Dendritic cell treated with granulocyte-macrophage colony-stimulating factor and Interleukin-4, amounts not matched to agents 40 ng/mL and 50 ng/mL, for 4 days (primary cell): ENCODE results near the gene DOLK.

ENCODE experiments used
- H3K27ac Mint-ChIP-seq: one replicate; pipeline ENCODE4 v1.8.0; 2022; ENCODE audit warnings: mild to moderate bottlenecking, mixed read lengths
- H3K27me3 Mint-ChIP-seq: one replicate; pipeline ENCODE4 v1.8.0; 2022; ENCODE audit warnings: mild to moderate bottlenecking, mixed read lengths
- H3K36me3 Mint-ChIP-seq: one replicate; pipeline ENCODE4 v1.8.0; 2022; ENCODE audit warnings: low read depth, mixed read lengths
- H3K4me1 Mint-ChIP-seq: one replicate; pipeline ENCODE4 v1.8.0; 2022; ENCODE audit warnings: low read depth, mixed read lengths
- H3K4me3 Mint-ChIP-seq: one replicate; pipeline ENCODE4 v1.8.0; 2022; ENCODE audit warnings: mild to moderate bottlenecking, moderate library complexity, mixed read lengths
- H3K9me3 Mint-ChIP-seq: one replicate; pipeline ENCODE4 v1.8.0; 2022; ENCODE audit warnings: mixed read lengths
- intact Hi-C: fragments of 100-400 bp; cut with micrococcal nuclease; formaldehyde crosslinking; loops from one replicate; pipeline ENCODE4 v1.15.0; 2022

Gene DOLK

DNA sequence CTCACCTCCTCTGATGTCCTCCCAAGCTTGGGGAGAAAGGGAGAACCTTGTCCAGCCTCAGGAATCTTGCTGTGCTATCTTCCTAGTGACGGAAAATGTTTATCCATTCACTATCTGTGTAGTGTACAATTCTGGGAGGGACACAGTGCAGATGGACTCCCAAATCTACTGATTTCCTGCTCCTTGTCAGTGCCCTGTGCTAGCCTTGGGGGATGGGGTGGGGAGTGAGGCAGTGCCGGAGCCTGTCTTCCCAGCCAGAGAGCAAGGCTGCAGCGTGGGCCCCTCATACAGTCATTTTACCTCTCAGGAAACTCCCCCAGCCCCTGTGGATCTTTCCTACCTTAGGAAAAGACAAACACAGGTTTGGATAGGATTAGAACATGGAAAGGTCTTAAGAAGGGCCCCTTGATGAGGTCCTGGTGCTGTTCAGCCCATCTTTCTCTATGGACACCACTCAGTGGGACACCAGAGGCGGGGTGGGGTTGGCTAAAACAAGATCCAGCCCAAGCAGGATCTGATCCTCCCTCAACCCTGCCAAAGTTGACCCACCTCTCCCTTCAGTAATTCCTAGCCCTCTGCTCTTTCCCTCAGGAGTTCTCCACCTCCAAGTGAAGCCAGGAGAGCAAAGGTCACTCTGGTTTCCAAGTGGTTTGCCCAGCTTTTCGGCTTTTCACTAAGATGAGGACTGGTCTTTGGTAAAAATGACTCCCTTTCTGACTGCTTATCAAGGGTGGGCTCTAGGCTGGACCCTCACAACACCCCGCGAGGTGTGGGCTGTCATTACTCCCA is 3.4 kb downstream of the DOLK start:
- Mint-ChIP-seq H3K27ac (no peak overlapping the region), H3K4me1 (peaks cover 21% of the 10 kb centered on the region), H3K27me3 (no peaks in the 10 kb centered on the region), H3K9me3 (no peaks in the 10 kb centered on the region), H3K36me3 (peaks cover 25% of the 10 kb centered on the region), H3K4me3 (no peak overlapping the region)
- intact Hi-C loops, result loop anchor here (10.0 kb wide), 1 partner anchor 59 kb away; the partner anchor contains the start of genes KYAT1 and LRRC8A

DNA sequence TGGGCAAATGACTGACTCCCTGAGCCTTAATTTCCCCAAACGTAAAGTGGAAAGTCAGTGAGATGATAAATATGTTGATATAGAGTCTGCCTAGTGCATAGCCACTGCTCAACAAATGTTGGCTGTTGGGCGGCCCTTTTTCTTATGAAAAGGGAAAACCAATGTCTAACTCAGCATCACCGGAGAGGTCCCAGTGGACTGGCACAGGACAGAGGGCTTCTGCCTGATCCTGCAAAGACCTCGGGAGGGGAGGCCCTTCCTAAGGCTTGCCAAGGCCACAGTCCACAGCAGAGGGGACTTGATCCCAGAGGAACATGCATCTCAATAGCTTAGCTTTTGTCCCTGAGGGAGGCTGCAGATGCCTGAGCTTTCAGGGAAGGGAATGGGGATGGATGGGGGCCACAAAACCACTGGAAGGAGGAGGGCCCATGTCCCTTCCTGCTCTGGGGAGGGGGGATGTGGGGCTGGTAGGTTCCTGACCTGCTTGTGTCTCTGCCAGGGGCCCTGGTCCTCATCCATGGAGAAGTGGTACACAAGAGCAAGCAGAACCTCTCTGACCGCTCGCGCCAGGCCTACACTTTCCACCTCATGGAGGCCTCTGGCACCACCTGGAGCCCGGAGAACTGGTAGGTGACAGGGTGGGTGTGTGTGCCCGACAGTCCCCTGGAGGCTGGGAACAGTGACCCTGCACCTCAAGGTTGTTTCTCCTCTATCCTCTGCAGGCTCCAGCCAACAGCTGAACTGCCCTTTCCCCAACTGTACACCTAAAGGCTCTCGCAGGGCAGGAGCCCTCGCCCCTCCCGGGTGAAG is 6.3 kb downstream of the DOLK start:
- Mint-ChIP-seq H3K27me3 (no peaks in the 10 kb centered on the region), H3K36me3 (peaks cover 7% of the 10 kb centered on the region), H3K9me3 (no peaks in the 10 kb centered on the region), H3K4me1 (peaks cover 11% of the 10 kb centered on the region), H3K27ac (no peak overlapping the region), H3K4me3 (no peak overlapping the region)
- intact Hi-C loops, result loop anchor here (10.0 kb wide), 1 partner anchor 56 kb away; the partner anchor contains the start of genes KYAT1 and LRRC8A

DNA sequence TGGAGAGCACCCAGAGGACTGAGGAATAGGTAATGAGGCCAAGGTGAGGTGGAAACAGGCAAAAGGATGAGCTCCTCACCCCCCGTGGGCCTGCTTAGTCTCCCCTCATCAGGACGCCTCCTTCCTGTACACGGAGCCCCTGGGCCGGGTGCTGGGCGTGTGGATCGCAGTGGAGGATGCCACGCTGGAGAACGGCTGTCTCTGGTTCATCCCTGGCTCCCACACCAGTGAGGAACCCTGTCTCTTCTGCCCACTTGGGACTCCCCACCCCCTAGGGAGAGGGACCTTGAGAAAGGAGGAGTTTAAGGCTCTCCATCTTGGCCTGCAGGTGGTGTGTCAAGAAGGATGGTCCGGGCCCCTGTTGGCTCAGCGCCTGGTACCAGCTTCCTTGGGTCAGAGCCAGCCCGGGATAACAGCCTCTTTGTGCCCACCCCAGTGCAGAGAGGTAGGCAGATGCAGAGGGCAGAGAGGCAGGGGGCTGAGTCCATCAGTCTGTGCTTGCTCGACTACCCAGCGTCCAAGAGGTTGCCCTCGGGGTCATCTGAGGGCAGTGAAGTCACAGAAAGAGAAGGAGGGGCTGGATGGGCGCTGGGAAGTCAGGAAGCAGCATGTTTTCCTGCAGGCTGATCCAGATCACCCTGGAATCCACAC is 7.0 kb downstream of the DOLK start:
- H3K9me3 Mint-ChIP-seq, result no peaks in the 10 kb centered on the region
- intact Hi-C loops, result loop anchor here (10.0 kb wide), 1 partner anchor 56 kb away; the partner anchor contains the start of genes KYAT1 and LRRC8A
- H3K4me1 Mint-ChIP-seq, result peaks cover 5% of the 10 kb centered on the region
- no peaks in the 10 kb centered on the region for H3K36me3 Mint-ChIP-seq
- H3K27ac Mint-ChIP-seq, result no peak overlapping the region
- H3K4me3 Mint-ChIP-seq, result no peak overlapping the region
- H3K27me3 Mint-ChIP-seq, result no peaks in the 10 kb centered on the region

DNA sequence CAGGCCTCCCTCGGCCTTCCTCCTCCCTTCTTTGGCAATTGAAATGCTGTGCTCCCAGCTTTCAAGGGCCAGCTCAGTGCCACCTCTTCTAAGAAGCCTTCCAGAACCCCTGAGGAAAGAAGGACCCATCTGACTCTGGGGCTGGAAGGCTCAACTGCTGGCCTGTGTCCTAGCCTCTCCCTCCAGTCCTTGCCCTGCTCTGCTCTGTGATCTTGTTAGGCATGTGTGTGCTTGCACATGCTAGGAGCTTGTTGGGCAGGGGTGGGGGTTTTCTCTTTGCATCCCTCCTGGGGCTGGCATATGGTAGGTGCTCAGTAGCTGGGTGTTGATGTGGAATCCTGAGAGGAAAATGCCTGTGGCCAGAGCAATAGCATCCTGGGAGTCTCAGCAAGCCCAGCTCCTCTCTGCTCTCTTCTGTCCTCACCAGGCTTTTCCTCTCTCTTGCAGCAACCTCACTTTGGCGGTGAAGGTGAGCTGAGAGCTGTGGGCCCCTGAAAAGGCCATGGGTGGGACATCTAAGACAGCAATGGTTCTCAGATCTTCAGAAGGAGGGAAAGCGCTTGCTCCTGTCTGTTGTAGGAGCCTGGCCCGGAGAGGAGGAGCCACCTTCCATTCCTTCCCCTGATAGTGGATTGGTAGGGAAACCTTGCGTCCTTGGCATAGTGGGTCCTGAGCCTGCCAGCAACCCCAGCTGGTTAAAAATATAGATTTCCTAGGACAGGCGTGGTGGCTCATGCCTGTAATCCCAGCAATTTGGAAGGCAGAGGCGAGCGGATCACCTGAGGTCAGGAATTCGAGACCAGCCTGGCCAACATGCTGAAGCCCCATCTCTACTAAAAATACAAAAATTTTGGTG is 9.9 kb downstream of the DOLK start:
- Mint-ChIP-seq H3K36me3 (no peaks in the 10 kb centered on the region), H3K27me3 (no peaks in the 10 kb centered on the region), H3K4me3 (no peak overlapping the region), H3K27ac (no peak overlapping the region), H3K9me3 (no peaks in the 10 kb centered on the region), H3K4me1 (peaks cover 5% of the 10 kb centered on the region)
- intact Hi-C loops, result no loop called here

DNA sequence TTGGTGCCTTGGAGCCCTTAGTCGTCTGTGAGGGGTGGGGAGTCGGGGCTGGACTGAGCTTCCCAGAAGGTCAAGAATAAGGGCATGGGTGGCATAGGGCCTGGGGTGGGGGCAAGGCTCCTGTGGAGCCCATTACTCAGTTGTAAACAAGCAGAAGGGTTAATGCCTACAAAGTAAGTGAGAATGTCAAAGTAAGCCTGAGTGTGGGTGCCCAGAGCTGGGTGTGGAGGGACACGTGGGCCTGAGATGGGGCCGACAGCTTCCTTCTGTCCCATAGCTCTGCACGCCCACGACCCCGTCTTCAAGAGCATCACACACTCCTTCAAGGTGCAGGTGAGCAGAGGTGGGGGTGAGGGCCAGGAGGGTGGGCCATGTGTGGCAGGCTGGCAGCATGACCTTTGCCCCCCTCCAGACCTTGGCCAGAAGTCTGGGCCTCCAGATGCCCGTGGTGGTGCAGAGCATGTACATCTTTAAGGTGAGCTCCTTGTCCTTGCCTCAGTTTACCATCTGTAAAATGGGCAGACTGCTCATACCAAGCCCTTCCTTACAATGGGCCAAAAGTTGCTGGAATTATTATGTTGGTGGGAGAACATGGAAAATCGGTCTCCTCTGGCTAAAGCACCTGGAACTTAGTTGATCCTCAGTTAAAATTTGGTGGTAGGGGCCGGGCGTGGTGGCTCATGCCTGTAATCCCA is 11.1 kb downstream of the DOLK start:
- peaks cover 5% of the 10 kb centered on the region for H3K4me1 Mint-ChIP-seq
- H3K36me3 Mint-ChIP-seq, result no peaks in the 10 kb centered on the region
- intact Hi-C loops, result no loop called here
- H3K27me3 Mint-ChIP-seq, result no peaks in the 10 kb centered on the region
- no peaks in the 10 kb centered on the region for H3K9me3 Mint-ChIP-seq
- no peak overlapping the region for H3K4me3 Mint-ChIP-seq
- no peak overlapping the region for H3K27ac Mint-ChIP-seq

DNA sequence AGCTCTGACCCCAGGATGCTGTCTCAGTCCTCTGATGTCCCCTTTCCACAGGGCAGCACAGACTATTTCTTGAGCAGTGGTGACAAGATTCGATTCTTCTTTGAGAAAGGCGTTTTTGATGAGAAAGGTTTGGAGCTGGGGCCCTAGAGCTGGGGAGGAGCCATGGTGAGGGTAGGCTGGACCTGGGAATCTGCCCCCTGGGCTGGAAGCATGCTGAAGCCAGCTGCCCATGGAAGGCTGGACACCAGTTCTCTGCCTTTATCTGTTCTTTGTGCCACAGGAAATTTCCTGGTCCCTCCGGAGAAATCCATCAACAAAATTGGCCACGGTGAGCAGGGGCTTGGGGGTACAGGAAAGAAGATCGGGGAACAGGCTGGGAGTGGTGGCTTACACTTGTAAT is 13.7 kb downstream of the DOLK start:
- Mint-ChIP-seq H3K4me1 (peaks cover 1% of the 10 kb centered on the region), H3K4me3 (no peak overlapping the region), H3K27ac (no peak overlapping the region), H3K36me3 (no peaks in the 10 kb centered on the region), H3K27me3 (no peaks in the 10 kb centered on the region), H3K9me3 (no peaks in the 10 kb centered on the region)
- intact Hi-C loops, result no loop called here

DNA sequence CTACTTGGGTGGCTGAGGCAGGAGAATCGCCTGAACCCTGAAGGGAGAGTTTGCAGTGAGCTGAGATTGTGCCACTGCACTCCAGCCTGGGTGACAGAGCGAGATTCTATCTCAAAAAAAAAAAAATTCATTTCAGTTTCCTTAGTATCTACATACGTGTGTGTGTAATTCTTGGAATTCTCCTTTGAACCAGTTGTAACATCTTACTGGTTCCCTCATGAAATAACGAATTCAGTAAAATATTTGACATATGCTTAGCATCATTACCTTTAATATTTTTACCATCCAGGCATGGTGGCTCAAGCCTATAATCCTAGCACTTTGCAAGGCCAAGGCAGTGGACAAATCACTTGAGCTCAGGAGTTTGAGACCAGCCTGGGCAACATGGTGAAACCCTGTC is 17.8 kb downstream of the DOLK start:
- H3K4me1 Mint-ChIP-seq, result peaks cover 4% of the 10 kb centered on the region
- intact Hi-C loops, result no loop called here
- H3K27me3 Mint-ChIP-seq, result no peaks in the 10 kb centered on the region

DNA sequence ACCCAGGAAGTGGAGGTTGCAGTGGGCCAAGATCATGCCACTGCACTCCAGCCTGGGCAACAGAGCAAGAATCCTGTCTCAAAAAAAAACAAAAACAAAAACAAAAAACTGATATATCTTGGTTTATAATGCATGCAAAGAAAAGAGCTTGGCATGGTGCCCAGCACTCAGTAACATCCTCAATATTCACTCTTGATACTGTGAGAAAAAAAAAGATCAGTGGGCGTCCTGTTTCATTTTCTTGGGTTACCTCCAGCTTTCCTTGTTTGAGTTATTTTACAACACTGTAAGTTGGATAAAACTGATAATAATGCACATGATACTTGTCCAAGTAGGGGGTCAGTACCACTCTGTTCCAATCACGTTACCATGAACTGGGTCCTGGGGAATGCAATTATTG is 18.8 kb downstream of the DOLK start:
- H3K4me3 Mint-ChIP-seq, result no peak overlapping the region
- peaks cover 4% of the 10 kb centered on the region for H3K4me1 Mint-ChIP-seq
- H3K9me3 Mint-ChIP-seq, result no peaks in the 10 kb centered on the region
- H3K27me3 Mint-ChIP-seq, result no peaks in the 10 kb centered on the region
- H3K36me3 Mint-ChIP-seq, result no peaks in the 10 kb centered on the region
- H3K27ac Mint-ChIP-seq, result no peak overlapping the region
- intact Hi-C loops, result loop anchor here (1.0 kb wide), 1 partner anchor 65 kb away; no protein-coding TSS in a partner anchor

More for the DNA sequence above, 17.8 kb downstream of the DOLK start:
- no peak overlapping the region for H3K27ac Mint-ChIP-seq
- no peaks in the 10 kb centered on the region for H3K36me3 Mint-ChIP-seq
- no peaks in the 10 kb centered on the region for H3K9me3 Mint-ChIP-seq
- no peak overlapping the region for H3K4me3 Mint-ChIP-seq

DNA sequence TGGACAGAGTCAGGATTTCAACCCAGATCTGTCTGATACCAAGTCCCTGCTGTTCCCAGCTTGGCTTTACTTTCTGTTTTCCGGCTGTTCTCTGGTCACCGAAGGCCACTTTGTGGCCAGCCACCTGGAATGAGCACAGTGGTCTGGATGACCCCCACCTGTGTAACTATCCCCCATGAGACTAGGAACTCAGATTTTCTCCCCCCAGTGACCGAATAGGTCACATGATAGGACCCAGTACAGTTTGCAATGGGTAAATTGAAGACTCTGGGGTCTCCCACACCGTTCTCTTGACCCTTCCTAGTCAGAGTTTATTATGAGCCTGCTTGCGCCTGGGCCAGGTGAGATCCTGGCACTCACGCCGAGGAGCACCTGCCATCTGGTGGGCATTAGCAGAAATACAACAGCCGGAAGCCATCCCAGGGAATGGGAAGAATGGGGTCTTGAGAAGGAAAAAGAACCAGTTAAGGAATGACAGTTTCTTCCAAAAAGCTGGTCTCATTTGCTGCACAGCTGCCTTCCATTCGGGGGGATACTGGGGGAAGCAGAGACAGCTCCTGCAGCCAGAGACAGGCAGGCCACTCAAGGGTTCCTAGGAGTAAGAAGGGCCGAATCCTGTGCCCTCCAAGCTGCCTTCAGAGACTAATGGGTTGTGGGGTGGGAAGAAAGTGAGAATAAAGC is 19.5 kb downstream of the DOLK start:
- H3K27ac Mint-ChIP-seq, result no peak overlapping the region
- H3K4me3 Mint-ChIP-seq, result no peak overlapping the region
- intact Hi-C loops, result loop anchor here (1.0 kb wide), 1 partner anchor 65 kb away; no protein-coding TSS in a partner anchor
- no peaks in the 10 kb centered on the region for H3K9me3 Mint-ChIP-seq
- no peaks in the 10 kb centered on the region for H3K36me3 Mint-ChIP-seq
- H3K4me1 Mint-ChIP-seq, result peaks cover 4% of the 10 kb centered on the region
- no peaks in the 10 kb centered on the region for H3K27me3 Mint-ChIP-seq

DNA sequence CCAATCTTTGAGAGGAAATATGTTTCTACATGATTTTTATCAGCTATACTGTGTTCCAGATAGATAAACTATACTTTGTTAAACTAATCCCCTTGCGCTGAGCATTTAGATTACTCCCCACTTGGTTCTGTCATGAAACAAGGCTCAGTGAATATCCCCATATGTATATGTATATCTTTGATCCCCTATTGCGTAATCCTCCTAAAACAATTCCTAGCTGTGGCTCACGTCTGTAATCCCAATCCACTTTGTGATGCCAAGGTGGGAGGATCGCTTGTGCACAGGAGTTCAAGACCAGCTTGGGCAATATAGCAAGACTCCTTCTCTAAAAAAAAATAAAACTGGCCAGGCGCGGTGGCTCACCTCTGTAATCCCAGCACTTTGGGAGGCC is 23.9 kb downstream of the DOLK start:
- intact Hi-C loops, result no loop called here
- H3K4me1 Mint-ChIP-seq, result peaks cover 4% of the 10 kb centered on the region
- peaks cover 6% of the 10 kb centered on the region for H3K36me3 Mint-ChIP-seq
- no peaks in the 10 kb centered on the region for H3K9me3 Mint-ChIP-seq
- no peak overlapping the region for H3K27ac Mint-ChIP-seq
- peaks cover 1% of the 10 kb centered on the region for H3K27me3 Mint-ChIP-seq
- H3K4me3 Mint-ChIP-seq, result no peak overlapping the region

DNA sequence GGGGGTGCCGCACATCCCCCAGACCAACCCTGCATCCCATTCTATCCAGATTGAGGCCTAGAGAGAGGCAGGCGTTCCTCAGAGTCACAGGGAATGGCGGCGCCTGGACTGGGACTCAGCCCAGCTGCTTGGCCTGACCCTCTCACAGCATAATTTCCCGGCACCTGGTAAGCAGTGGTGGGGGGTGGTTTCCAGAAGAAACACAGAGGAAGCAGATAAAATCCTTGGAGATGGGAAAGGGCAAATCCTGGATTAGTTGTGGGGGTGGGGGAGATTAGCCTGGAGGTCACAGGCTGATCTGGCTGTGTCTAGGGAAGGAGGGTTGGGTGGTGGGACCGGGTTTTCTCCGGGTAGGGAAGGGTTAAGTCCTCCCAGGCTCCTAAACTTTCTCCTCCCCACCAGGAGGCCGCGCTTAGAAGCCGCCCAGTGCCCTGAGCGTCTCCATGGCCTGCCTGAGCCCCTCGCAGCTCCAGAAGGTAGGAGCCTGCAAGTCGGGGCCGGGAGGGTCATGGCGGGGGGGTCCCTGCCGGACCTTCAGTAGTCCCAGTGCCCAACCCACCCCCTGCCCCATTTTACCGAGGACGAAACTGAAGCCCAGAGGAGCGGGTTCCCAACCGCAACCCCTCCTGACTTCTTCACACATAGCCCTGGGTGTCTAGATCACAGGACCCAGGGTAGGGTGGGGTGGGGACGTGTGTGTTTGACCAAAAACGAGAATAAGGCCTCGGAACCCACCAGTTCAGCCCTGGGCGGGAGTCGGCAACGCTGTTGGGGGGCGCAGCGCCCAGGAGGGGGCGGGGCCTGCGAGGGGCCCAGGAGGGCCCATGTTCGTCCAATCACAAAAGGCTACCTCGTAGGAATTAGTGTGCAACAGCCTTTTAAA is 25.3 kb downstream of the DOLK start:
- peaks cover 1% of the 10 kb centered on the region for H3K27me3 Mint-ChIP-seq
- no peaks in the 10 kb centered on the region for H3K4me1 Mint-ChIP-seq
- intact Hi-C loops, result no loop called here
- peaks cover 20% of the 10 kb centered on the region for H3K36me3 Mint-ChIP-seq
- peak overlapping the region; percentile 69 for H3K4me3 Mint-ChIP-seq
- H3K9me3 Mint-ChIP-seq, result no peaks in the 10 kb centered on the region
- peak overlapping the region; percentile 23 for H3K27ac Mint-ChIP-seq
